Activated CD8-positive, alpha-beta memory T cell treated with anti-CD3 and anti-CD28 coated beads, Interleukin-2, amount 10 ng/mL, durations not matched to agents 7 days and 5 days (primary cell): ENCODE results near the gene NAA30. TPM values are rescaled to one million over a fixed set of nuclear protein-coding genes. Genes with fewer than 3 reads are reported as not detected.

ENCODE experiments used
- ATAC-seq: fragments of 150-1000 bp; cut with Tn5 transposase; one replicate; pipeline ENCODE4 v1.10.0; 2021; ENCODE audit warnings: moderate library complexity
- CTCF ChIA-PET: fragments of 350-600 bp; sonication (Branson Sonifier 250); formaldehyde crosslinking; loops from one replicate; lab custom pipeline; 2021; ENCODE audit warnings: antibody characterized with exemption; lab: Charles Lee
- DNase-seq: peaks from one replicate; pipeline ENCODE4 v3.0.0-alpha.2; 2020
- H3K27ac Mint-ChIP-seq: one replicate; pipeline ENCODE4 v1.8.0; 2021; ENCODE audit warnings: mild to moderate bottlenecking, mixed read lengths
- H3K27me3 Mint-ChIP-seq: one replicate; pipeline ENCODE4 v1.8.0; 2021; ENCODE audit warnings: mixed read lengths
- H3K36me3 Mint-ChIP-seq: one replicate; pipeline ENCODE4 v1.8.0; 2021; ENCODE audit warnings: mild to moderate bottlenecking, mixed read lengths
- H3K4me1 Mint-ChIP-seq: one replicate; pipeline ENCODE4 v1.8.0; 2021; ENCODE audit warnings: mixed read lengths
- H3K4me3 Mint-ChIP-seq: one replicate; pipeline ENCODE4 v1.8.0; 2021; ENCODE audit warnings: mild to moderate bottlenecking, moderate library complexity, mixed read lengths
- H3K9me3 Mint-ChIP-seq: one replicate; pipeline ENCODE4 v1.8.0; 2022; ENCODE audit warnings: low read depth, mixed read lengths
- total RNA-seq, 2 experiments: library from RNA; stranded (reverse); gene quantifications; one replicate each; pipeline ENCODE4 v1.2.3, GENCODE V29; 2021

NAA30 gene
- total RNA-seq, 2 experiments from 2014 or later, result 14.8 to 19.4 TPM

GRCh38 chr14:57405562-57405961 is 15.2 kb downstream of the NAA30 start:
- no peak for ATAC-seq
- Mint-ChIP-seq H3K27me3 (no peaks in the 10 kb centered on the region), H3K9me3 (no peaks in the 10 kb centered on the region), H3K4me1 (peaks cover 24% of the 10 kb centered on the region), H3K36me3 (peaks cover 60% of the 10 kb centered on the region), H3K27ac (no peak overlapping the region), H3K4me3 (no peak overlapping the region)
- no peak for DNase-seq
- CTCF ChIA-PET, result no interaction called here

GRCh38 chr14:57408037-57408436 is 17.7 kb downstream of the NAA30 start:
- no peaks in the 10 kb centered on the region for H3K9me3 Mint-ChIP-seq

GRCh38 chr14:57408634-57409033 is 18.2 kb downstream of the NAA30 start:
- Mint-ChIP-seq H3K4me1 (peaks cover 4% of the 10 kb centered on the region), H3K27ac (no peak overlapping the region), H3K36me3 (peaks cover 60% of the 10 kb centered on the region), H3K9me3 (no peaks in the 10 kb centered on the region), H3K27me3 (no peaks in the 10 kb centered on the region), H3K4me3 (no peak overlapping the region)
- ATAC-seq (no peak), DNase-seq (no peak)
- CTCF ChIA-PET, result no interaction called here

More at GRCh38 chr14:57408037-57408436, 17.7 kb downstream of the NAA30 start:
- DNase-seq (no peak), ATAC-seq (no peak)
- Mint-ChIP-seq H3K4me3 (no peak overlapping the region), H3K27me3 (no peaks in the 10 kb centered on the region), H3K36me3 (peaks cover 62% of the 10 kb centered on the region), H3K4me1 (peaks cover 8% of the 10 kb centered on the region), H3K27ac (no peak overlapping the region)
- CTCF ChIA-PET, result no interaction called here

- CTCF ChIA-PET, result no interaction called here
- no peak overlapping the region for H3K4me3 Mint-ChIP-seq
- no peaks in the 10 kb centered on the region for H3K9me3 Mint-ChIP-seq
- no peak overlapping the region for H3K27ac Mint-ChIP-seq
- no peaks in the 10 kb centered on the region for H3K27me3 Mint-ChIP-seq
- peaks cover 37% of the 10 kb centered on the region for H3K36me3 Mint-ChIP-seq
- DNase-seq, result no peak
- no peak for ATAC-seq
- no peaks in the 10 kb centered on the region for H3K4me1 Mint-ChIP-seq
Observed at GRCh38 chr14:57412341-57412740, 22.0 kb downstream of the NAA30 start.

- Mint-ChIP-seq H3K4me1 (no peaks in the 10 kb centered on the region), H3K27me3 (no peaks in the 10 kb centered on the region), H3K4me3 (no peak overlapping the region), H3K36me3 (peaks cover 28% of the 10 kb centered on the region), H3K9me3 (no peaks in the 10 kb centered on the region), H3K27ac (no peak overlapping the region)
- CTCF ChIA-PET, result no interaction called here
- DNase-seq (no peak), ATAC-seq (no peak)
Observed at GRCh38 chr14:57413849-57414248, 23.5 kb downstream of the NAA30 start.

GRCh38 chr14:57417228-57417627 is 26.8 kb downstream of the NAA30 start:
- Mint-ChIP-seq H3K4me3 (no peak overlapping the region), H3K27ac (no peak overlapping the region), H3K36me3 (peaks cover 3% of the 10 kb centered on the region), H3K27me3 (no peaks in the 10 kb centered on the region), H3K4me1 (no peaks in the 10 kb centered on the region), H3K9me3 (no peaks in the 10 kb centered on the region)
- DNase-seq (no peak), ATAC-seq (no peak)
- CTCF ChIA-PET, result no interaction called here

- no peak for DNase-seq
- no peaks in the 10 kb centered on the region for H3K27me3 Mint-ChIP-seq
- no peaks in the 10 kb centered on the region for H3K9me3 Mint-ChIP-seq
- ATAC-seq, result no peak
- no peak overlapping the region for H3K4me3 Mint-ChIP-seq
- CTCF ChIA-PET, result no interaction called here
- no peaks in the 10 kb centered on the region for H3K4me1 Mint-ChIP-seq
- no peaks in the 10 kb centered on the region for H3K36me3 Mint-ChIP-seq
- no peak overlapping the region for H3K27ac Mint-ChIP-seq
Observed at GRCh38 chr14:57418999-57419398, 28.6 kb downstream of the NAA30 start.

GRCh38 chr14:57420033-57420432 is 29.6 kb downstream of the NAA30 start:
- no peak overlapping the region for H3K4me3 Mint-ChIP-seq
- H3K27ac Mint-ChIP-seq, result no peak overlapping the region

GRCh38 chr14:57420986-57421385 is 30.6 kb downstream of the NAA30 start:
- CTCF ChIA-PET, result no interaction called here
- ATAC-seq (no peak), DNase-seq (no peak)
- H3K4me3 Mint-ChIP-seq, result no peak overlapping the region
- H3K27me3 Mint-ChIP-seq, result no peaks in the 10 kb centered on the region
- H3K36me3 Mint-ChIP-seq, result no peaks in the 10 kb centered on the region
- H3K9me3 Mint-ChIP-seq, result no peaks in the 10 kb centered on the region
- no peak overlapping the region for H3K27ac Mint-ChIP-seq
- no peaks in the 10 kb centered on the region for H3K4me1 Mint-ChIP-seq

More at GRCh38 chr14:57420033-57420432, 29.6 kb downstream of the NAA30 start:
- no peak for ATAC-seq
- CTCF ChIA-PET, result no interaction called here
- H3K4me1 Mint-ChIP-seq, result no peaks in the 10 kb centered on the region
- H3K27me3 Mint-ChIP-seq, result no peaks in the 10 kb centered on the region
- no peak for DNase-seq
- H3K36me3 Mint-ChIP-seq, result no peaks in the 10 kb centered on the region
- H3K9me3 Mint-ChIP-seq, result no peaks in the 10 kb centered on the region

GRCh38 chr14:57435923-57436322 is 45.5 kb downstream of the NAA30 start:
- ATAC-seq (no peak), DNase-seq (no peak)
- Mint-ChIP-seq H3K4me1 (no peaks in the 10 kb centered on the region), H3K27ac (no peak overlapping the region), H3K36me3 (no peaks in the 10 kb centered on the region), H3K4me3 (no peak overlapping the region), H3K27me3 (peaks cover 3% of the 10 kb centered on the region), H3K9me3 (no peaks in the 10 kb centered on the region)
- CTCF ChIA-PET, result no interaction called here

- H3K4me3 Mint-ChIP-seq, result no peak overlapping the region
- no peaks in the 10 kb centered on the region for H3K9me3 Mint-ChIP-seq
- DNase-seq (no peak), ATAC-seq (no peak)
- no peaks in the 10 kb centered on the region for H3K36me3 Mint-ChIP-seq
- no peaks in the 10 kb centered on the region for H3K27me3 Mint-ChIP-seq
- no peaks in the 10 kb centered on the region for H3K4me1 Mint-ChIP-seq
- H3K27ac Mint-ChIP-seq, result no peak overlapping the region
- CTCF ChIA-PET, result no interaction called here
Observed at GRCh38 chr14:57461777-57462320, 71.5 kb downstream of the NAA30 start.

- CTCF ChIA-PET, result no interaction called here
- H3K4me3 Mint-ChIP-seq, result no peak overlapping the region
- no peak for ATAC-seq
- H3K36me3 Mint-ChIP-seq, result no peaks in the 10 kb centered on the region
- DNase-seq, result no peak
- no peak overlapping the region for H3K27ac Mint-ChIP-seq
- H3K4me1 Mint-ChIP-seq, result no peaks in the 10 kb centered on the region
- H3K9me3 Mint-ChIP-seq, result no peaks in the 10 kb centered on the region
- no peaks in the 10 kb centered on the region for H3K27me3 Mint-ChIP-seq
Observed at GRCh38 chr14:57462551-57462950, 72.2 kb downstream of the NAA30 start.

GRCh38 chr14:57464008-57464730 is 73.8 kb downstream of the NAA30 start:
- Mint-ChIP-seq H3K27me3 (no peaks in the 10 kb centered on the region), H3K36me3 (no peaks in the 10 kb centered on the region), H3K4me1 (no peaks in the 10 kb centered on the region), H3K9me3 (no peaks in the 10 kb centered on the region), H3K4me3 (no peak overlapping the region), H3K27ac (no peak overlapping the region)
- ATAC-seq (no peak), DNase-seq (no peak)
- CTCF ChIA-PET, result no interaction called here
